ENCODE results near the gene CD33. TPM values are rescaled to one million over a fixed set of nuclear protein-coding genes. Genes with fewer than 3 reads are reported as not detected.

Gene CD33
- total RNA-seq, 1 experiment from 2014 or later = 0.31 TPM

- TF ChIP-seq PREB (CRISPR knock-in tag; IDR thresholded peaks at IDR 0.05; ENCODE audit: borderline replicate concordance) (no peak), CTCF (IDR thresholded peaks at IDR 0.05) (no peak), OVOL2 (CRISPR knock-in tag; IDR thresholded peaks at IDR 0.05; ENCODE audit: borderline replicate concordance) (no peak), ZNF396 (CRISPR knock-in tag; IDR thresholded peaks at IDR 0.05; ENCODE audit: borderline replicate concordance) (no peak), ETV6 (CRISPR knock-in tag; IDR thresholded peaks at IDR 0.05) (no peak), ZMAT4 (CRISPR knock-in tag; IDR thresholded peaks at IDR 0.05) (no peak), SOX15 (CRISPR knock-in tag; IDR thresholded peaks at IDR 0.05) (no peak), E2F5 (CRISPR knock-in tag; IDR thresholded peaks at IDR 0.05) (no peak)
Measured at GRCh38 chr19:51195616-51196015, 29.3 kb upstream of the CD33 start (continued).

- H3K9me3 Mint-ChIP-seq = peaks cover 11% of the 10 kb centered on the region
- TF ChIP-seq TP53 (CRISPR knock-in tag; IDR thresholded peaks at IDR 0.05) = no peak
- TF ChIP-seq USF2 (CRISPR knock-in tag; IDR thresholded peaks at IDR 0.05) = no peak
- TF ChIP-seq ZNF317 (CRISPR knock-in tag; IDR thresholded peaks at IDR 0.05; ENCODE audit: borderline replicate concordance, low read depth) = no peak
- TF ChIP-seq ZNF532 (CRISPR knock-in tag; IDR thresholded peaks at IDR 0.05; ENCODE audit: borderline replicate concordance) = no peak
- no peak for TF ChIP-seq GTF2I (CRISPR knock-in tag; conservative IDR thresholded peaks at IDR 0.05)
- TF ChIP-seq MXD4 (CRISPR knock-in tag; IDR thresholded peaks at IDR 0.05; ENCODE audit: borderline replicate concordance) = no peak
- no peak for TF ChIP-seq ARID4B (CRISPR knock-in tag; IDR thresholded peaks at IDR 0.05; ENCODE audit: borderline replicate concordance)
- TF ChIP-seq SP1 (CRISPR knock-in tag; conservative IDR thresholded peaks at IDR 0.05) = no peak
- no peak for TF ChIP-seq NFE2L1 (CRISPR knock-in tag; IDR thresholded peaks at IDR 0.05)
- no peak overlapping the region for H3K27ac Mint-ChIP-seq
- ChIA-PET POLR2A (no interaction called here), CTCF (no interaction called here)
- no peak for ATAC-seq
- H3K27me3 Mint-ChIP-seq (ENCODE audit: low read depth) = peaks cover 10% of the 10 kb centered on the region
- H3K4me1 Mint-ChIP-seq = no peaks in the 10 kb centered on the region
- DNase-seq (ENCODE audit: low spot score) = no peak
- no peak overlapping the region for H3K4me3 Mint-ChIP-seq
- H3K36me3 Mint-ChIP-seq = no peaks in the 10 kb centered on the region
Measured at GRCh38 chr19:51196181-51196580, 28.7 kb upstream of the CD33 start.
